ENCODE measurements around the gene KLHDC10. TPM values are rescaled to one million over a fixed set of nuclear protein-coding genes. Genes with fewer than 3 reads are reported as not detected.
"Not testable (repeated sequence)": the region's sequence is repeated elsewhere in the genome, so short reads cannot be mapped to it uniquely, and the experiment has no call there.

The KLHDC10 gene
- polyA plus RNA-seq, 3 donors = 41.9 to 53.6 (median 53.0) TPM

- DNase-seq = no peak
Measured at GRCh38 chr7:130112662-130113425, 42.5 kb downstream of the KLHDC10 start.

GRCh38 chr7:130113426-130113805 is 43.1 kb downstream of the KLHDC10 start:
- not testable (repeated sequence) for DNase-seq

- no peak for DNase-seq
Measured at GRCh38 chr7:130113887-130114286, 43.6 kb downstream of the KLHDC10 start.

GRCh38 chr7:130114374-130114773 is 44.0 kb downstream of the KLHDC10 start:
- DNase-seq = no peak

GRCh38 chr7:130114776-130115175 is 44.4 kb downstream of the KLHDC10 start:
- no peak for DNase-seq

GRCh38 chr7:130118294-130118693 is 48.0 kb downstream of the KLHDC10 start:
- no peak for DNase-seq

GRCh38 chr7:130118801-130119200 is 48.5 kb downstream of the KLHDC10 start:
- no peak for DNase-seq

- no peak for DNase-seq
Measured at GRCh38 chr7:130123501-130123900, 53.2 kb downstream of the KLHDC10 start.

GRCh38 chr7:130124711-130125110 is 54.4 kb downstream of the KLHDC10 start:
- no peak for DNase-seq

- DNase-seq = not testable (repeated sequence)
Measured at GRCh38 chr7:130126840-130127239, 56.5 kb downstream of the KLHDC10 start.

GRCh38 chr7:130127404-130127803 is 57.1 kb downstream of the KLHDC10 start:
- no peak for DNase-seq

GRCh38 chr7:130127821-130128317 is 57.5 kb downstream of the KLHDC10 start:
- DNase-seq = peak; percentile 73

GRCh38 chr7:130129011-130129411 is 58.7 kb downstream of the KLHDC10 start:
- no peak for DNase-seq

GRCh38 chr7:130131191-130131834 is 61.0 kb downstream of the KLHDC10 start:
- no peak for DNase-seq

- DNase-seq = no peak
Measured at GRCh38 chr7:130131964-130132875, 61.9 kb downstream of the KLHDC10 start.

- no peak for DNase-seq
Measured at GRCh38 chr7:130133029-130133782, 62.9 kb downstream of the KLHDC10 start.

GRCh38 chr7:130134106-130134636 is 63.8 kb downstream of the KLHDC10 start:
- no peak for DNase-seq

- DNase-seq = no peak
Measured at GRCh38 chr7:130134726-130135125, 64.4 kb downstream of the KLHDC10 start.

- no peak for DNase-seq
Measured at GRCh38 chr7:130135208-130136205, 65.2 kb downstream of the KLHDC10 start.
